Keratinocyte (primary cell): Measurements from ENCODE around the gene NTRK1. TPM values are rescaled to one million over a fixed set of nuclear protein-coding genes. Genes with fewer than 3 reads are reported as not detected.

Source experiments
- DNase-seq: peaks from one replicate; pipeline ENCODE4 v3.0.0-alpha.2; 2011; ENCODE audit warnings: low read depth, missing footprints, low spot score
- FAIRE-seq: peaks from 2 replicates; lab custom pipeline; 2011; peaks lifted over from hg19 to GRCh38; lab: Jason Lieb, UNC
- H2AFZ ChIP-seq: 2 replicates; pipeline ENCODE4 v1.6.0; 2012; ENCODE audit warnings: low read length, control low read depth, inconsistent platforms; ENCODE audit not compliant: control insufficient read depth
- H3K27ac ChIP-seq: 2 replicates; pipeline ENCODE4 v1.5.1; 2011; ENCODE audit warnings: low read length; ENCODE audit not compliant: control insufficient read depth, insufficient read depth
- H3K27me3 ChIP-seq: 3 replicates; pipeline ENCODE4 v1.6.0; 2011; ENCODE audit warnings: low read length; ENCODE audit not compliant: control insufficient read depth, insufficient read depth; ENCODE audit errors: extremely low read depth
- H3K36me3 ChIP-seq, 2 experiments: 2 replicates in 1 of 2; 3 replicates in 1 of 2; pipeline ENCODE4 v1.5.1; 2011; ENCODE audit warnings: low read length in 2 of 2, mild to moderate bottlenecking in 1 of 2; ENCODE audit not compliant: control insufficient read depth in 2 of 2, insufficient read depth in 2 of 2; ENCODE audit errors: extremely low read depth in 1 of 2
- H3K4me1 ChIP-seq: 3 replicates; pipeline ENCODE4 v1.5.1; 2011; ENCODE audit warnings: low read length; ENCODE audit not compliant: control insufficient read depth, insufficient read depth; ENCODE audit errors: extremely low read depth
- H3K4me2 ChIP-seq: 3 replicates; pipeline ENCODE4 v1.6.0; 2011; ENCODE audit warnings: low read depth, low read length; ENCODE audit not compliant: control insufficient read depth, insufficient read depth; ENCODE audit errors: extremely low read depth
- H3K4me3 ChIP-seq, 3 experiments: fragments of 200-600 bp in 1 of 3; sonication (generic) in 1 of 3; 2 replicates in 2 of 3; 3 replicates in 1 of 3; pipeline ENCODE4 v1.5.1; 2011 to 2016; ENCODE audit warnings: low read length in 3 of 3, mild to moderate bottlenecking in 3 of 3, control low read depth in 2 of 3, inconsistent platforms in 1 of 3, low read depth in 1 of 3, mixed read lengths in 1 of 3, mixed run types in 1 of 3, moderate library complexity in 1 of 3; ENCODE audit not compliant: control insufficient read depth in 2 of 3, insufficient read depth in 2 of 3; ENCODE audit errors: extremely low read depth in 1 of 3
- H3K79me2 ChIP-seq: 2 replicates; pipeline ENCODE4 v1.6.0; 2012; ENCODE audit warnings: low read length; ENCODE audit not compliant: control insufficient read depth, insufficient read depth
- H3K9ac ChIP-seq: 3 replicates; pipeline ENCODE4 v1.6.0; 2011; ENCODE audit warnings: low read length; ENCODE audit not compliant: control insufficient read depth, insufficient read depth; ENCODE audit errors: extremely low read depth
- H3K9me1 ChIP-seq: 3 replicates; pipeline ENCODE4 v1.6.0; 2011; ENCODE audit warnings: low read length; ENCODE audit not compliant: control insufficient read depth, insufficient read depth; ENCODE audit errors: extremely low read depth
- H3K9me3 ChIP-seq: 2 replicates; pipeline ENCODE4 v1.5.1; 2012; ENCODE audit warnings: low read depth, low read length; ENCODE audit not compliant: control insufficient read depth
- H4K20me1 ChIP-seq: 3 replicates; pipeline ENCODE4 v1.6.0; 2011; ENCODE audit warnings: low read length; ENCODE audit not compliant: control insufficient read depth, insufficient read depth; ENCODE audit errors: extremely low read depth
- CTCF ChIP-seq, 3 experiments: IDR thresholded peaks in 1 of 3; conservative IDR thresholded peaks in 1 of 3; optimal IDR thresholded peaks in 1 of 3; 2 replicates in 2 of 3; 3 replicates in 1 of 3; pipeline versions ENCODE3 to v1.5.1; 2011; ENCODE audit warnings: low read length in 3 of 3, mild to moderate bottlenecking in 3 of 3, moderate library complexity in 2 of 3, control low read depth in 1 of 3, inconsistent platforms in 1 of 3; ENCODE audit not compliant: insufficient read depth in 2 of 3; ENCODE audit errors: extremely low read depth in 1 of 3
- EZH2 ChIP-seq: IDR thresholded peaks from one replicate; pipeline ENCODE4 v1.6.1; 2012; ENCODE audit warnings: inconsistent platforms, mild to moderate bottlenecking, low read length, moderate library complexity
- dilution Hi-C: fragments of 300-500 bp; cut with MboI; formaldehyde crosslinking; loops from one replicate; pipeline ENCODE4 v1.7.0; 2020; ENCODE audit warnings: low sequenced_read_pairs; ENCODE audit not compliant: extremely low pct_ligation_motif_present
- polyA plus RNA-seq, 5 experiments: library from polyadenylated mRNA; depleted of rRNA in 3 of 5; stranded (reverse) in 3 of 5; stranded (forward) in 1 of 5; unstranded in 1 of 5; fragments of >200 nt; gene quantifications; 1 replicate in 1 of 5; 2 replicates in 3 of 5; 3 replicates in 1 of 5; pipeline versions ENCODE4 v1.2.1 to v1.2.3, GENCODE V29; 2011 to 2012; ENCODE audit warnings: missing spikeins in 2 of 5, low read depth in 1 of 5, low replicate concordance in 1 of 5

Gene NTRK1
- polyA plus RNA-seq, 1 donor (not counting 4 experiments of a cell fraction or from before 2014, with no cell fraction given), result 0.03 TPM

- Histone ChIP-seq H3K4me3 (no peak overlapping the region), H3K9me3 (no peaks in the 10 kb centered on the region), H4K20me1 (no peaks in the 10 kb centered on the region), H3K36me3 (peaks cover 6 to 22% of the 10 kb centered on the region in 2 experiments), H3K27ac (no peak overlapping the region), H3K9ac (no peak overlapping the region), H3K27me3 (no peaks in the 10 kb centered on the region), H3K79me2 (no peaks in the 10 kb centered on the region), H3K9me1 (no peaks in the 10 kb centered on the region), H3K4me1 (peaks cover 17% of the 10 kb centered on the region), H3K4me2 (no peak overlapping the region), H2AFZ (no peak overlapping the region)
- FAIRE-seq, result no peak
- TF ChIP-seq EZH2 (no peak), CTCF (optimal IDR thresholded peaks at IDR 0.05 in 1 of 3, IDR thresholded peaks at IDR 0.05 in 1 of 3, conservative IDR thresholded peaks at IDR 0.05 in 1 of 3; ENCODE audit: extremely low read depth in 1 of 3, insufficient read depth in 2 of 3, low read length in 3 of 3) (peak; percentile 55 to 94 (median 89))
- DNase-seq, result no peak
- dilution Hi-C loops, result no loop called here
These were observed 49.7 kb downstream of the NTRK1 start for GRCh38 chr1:156910309-156910782.

- H3K9me1 ChIP-seq, result no peaks in the 10 kb centered on the region
- no peak for TF ChIP-seq CTCF (optimal IDR thresholded peaks at IDR 0.05 in 1 of 3, IDR thresholded peaks at IDR 0.05 in 1 of 3, conservative IDR thresholded peaks at IDR 0.05 in 1 of 3; ENCODE audit: extremely low read depth in 1 of 3, insufficient read depth in 2 of 3, low read length in 3 of 3)
- TF ChIP-seq EZH2, result no peak
- no peaks in the 10 kb centered on the region for H3K79me2 ChIP-seq
- H3K9ac ChIP-seq, result no peak overlapping the region
- peaks cover 16% of the 10 kb centered on the region for H3K4me1 ChIP-seq
- H2AFZ ChIP-seq, result no peak overlapping the region
- no peaks in the 10 kb centered on the region for H4K20me1 ChIP-seq
- H3K36me3 ChIP-seq, result peaks cover 6 to 23% of the 10 kb centered on the region in 2 experiments
- H3K9me3 ChIP-seq, result no peaks in the 10 kb centered on the region
- no peaks in the 10 kb centered on the region for H3K27me3 ChIP-seq
- H3K4me2 ChIP-seq, result no peak overlapping the region
- H3K27ac ChIP-seq, result no peak overlapping the region
- FAIRE-seq (no peak), DNase-seq (no peak)
- dilution Hi-C loops, result no loop called here
- H3K4me3 ChIP-seq, result no peak overlapping the region
These were observed 51.1 kb downstream of the NTRK1 start for GRCh38 chr1:156911577-156912298.
